Stimulated activated CD4-positive, alpha-beta T cell treated with anti-CD3 and anti-CD28 coated beads, Interleukin-4, amount 100 ng/mL, for 48 hours (primary cell): ENCODE results near the gene SECISBP2L.
"Not testable (repeated sequence)": the region's sequence is repeated elsewhere in the genome, so short reads cannot be mapped to it uniquely, and the experiment has no call there.

ENCODE experiments used
- DNase-seq, 2 donors: peaks; one replicate each; pipeline ENCODE4 v3.0.0-alpha.2; 2020; ENCODE audit warnings: low read depth in 2 of 2

The SECISBP2L gene

DNA sequence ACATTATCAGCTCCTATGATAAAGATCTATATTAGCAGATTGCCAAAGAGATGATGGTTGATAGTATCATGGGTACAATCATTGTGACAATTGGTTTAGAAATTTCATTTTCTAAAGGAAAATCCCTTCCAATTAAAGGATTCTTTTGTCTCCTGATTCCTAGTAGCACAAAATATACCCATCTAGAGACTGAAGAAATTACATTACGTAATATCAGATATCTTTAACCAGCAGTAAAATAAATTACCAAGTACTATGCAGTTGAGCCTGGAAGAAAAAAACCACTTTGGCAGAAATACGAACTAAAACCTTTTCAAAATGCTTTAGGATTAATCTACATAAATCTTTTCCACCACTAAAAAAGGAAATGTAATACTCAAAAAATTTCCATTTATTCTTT lies 46.9 kb downstream of the SECISBP2L start:
- no peak for DNase-seq

DNA sequence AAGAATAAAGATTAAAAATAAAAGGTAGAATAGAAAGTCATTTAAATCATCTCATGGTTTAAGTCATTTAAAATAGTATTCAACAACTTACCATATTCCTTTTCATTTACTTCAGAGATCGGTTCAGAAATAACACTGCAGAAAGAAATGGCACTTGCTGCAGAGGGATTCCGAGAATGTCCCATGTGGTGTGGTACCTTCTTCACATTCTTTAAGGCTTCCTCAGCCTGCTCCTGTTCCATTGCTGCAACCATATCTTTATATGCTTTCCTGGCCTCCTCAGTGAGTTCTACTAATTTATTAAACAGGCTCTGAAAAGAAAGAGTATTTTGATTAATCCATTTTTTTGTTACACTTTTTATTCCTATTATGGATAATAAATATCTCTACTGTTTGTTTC lies 50.0 kb downstream of the SECISBP2L start:
- DNase-seq, result no peak

DNA sequence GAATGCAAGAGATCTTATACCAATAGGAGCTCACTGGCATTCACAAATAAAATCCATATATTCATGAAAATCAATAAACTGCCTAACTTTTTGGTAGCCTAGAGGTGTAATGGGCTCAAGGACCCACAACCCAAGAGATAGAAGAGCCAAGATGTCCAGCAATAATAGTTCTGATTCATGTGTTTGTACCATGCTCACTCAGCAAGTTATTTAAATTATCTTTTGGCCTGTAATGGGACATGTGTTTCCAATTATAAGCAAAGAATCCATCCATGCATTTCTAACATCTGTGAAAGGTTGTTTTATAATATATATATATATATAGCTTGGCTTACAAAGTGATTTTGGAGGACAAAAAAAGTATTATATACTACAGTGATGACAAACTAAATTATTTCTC lies 52.9 kb downstream of the SECISBP2L start:
- no peak for DNase-seq

DNA sequence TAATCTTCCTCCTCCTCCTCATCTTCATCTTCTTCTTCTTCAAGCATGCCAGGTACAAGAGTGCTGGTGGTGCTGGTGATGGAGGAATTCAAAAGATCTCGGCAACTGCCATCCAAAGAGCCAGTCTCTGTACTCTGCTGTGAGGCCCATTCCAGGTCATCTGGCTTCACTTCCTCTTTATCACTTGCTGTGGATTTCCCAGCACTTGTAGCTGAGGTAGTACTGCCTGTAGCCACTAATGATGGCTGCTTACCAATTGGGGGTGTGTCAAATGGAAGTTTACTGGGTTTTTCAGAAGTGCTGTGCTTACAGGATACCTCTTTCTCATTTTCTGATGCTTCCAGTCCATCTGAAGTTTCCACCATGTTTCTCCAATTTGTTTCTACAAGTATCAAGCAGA lies 53.7 kb downstream of the SECISBP2L start:
- no peak for DNase-seq

DNA sequence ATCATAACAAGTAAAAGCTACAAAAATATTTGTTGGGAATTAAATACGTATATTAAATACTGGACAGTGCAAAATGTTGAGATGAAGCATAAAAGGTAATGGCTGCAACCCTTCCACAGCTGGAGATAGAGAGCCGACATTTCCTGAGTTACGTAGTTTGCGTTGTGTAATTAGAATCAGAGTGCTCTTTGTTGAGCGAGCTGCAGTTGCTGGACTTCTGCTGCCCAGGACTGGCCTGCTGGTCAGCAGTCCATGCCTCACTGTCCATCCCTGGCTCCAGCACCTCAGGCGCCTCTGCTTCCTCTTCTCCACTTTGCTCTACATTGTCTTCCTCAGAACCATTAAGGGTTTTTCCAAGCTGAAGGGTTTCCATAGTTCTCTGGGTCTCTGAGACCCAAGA lies 54.1 kb downstream of the SECISBP2L start:
- no peak for DNase-seq

DNA sequence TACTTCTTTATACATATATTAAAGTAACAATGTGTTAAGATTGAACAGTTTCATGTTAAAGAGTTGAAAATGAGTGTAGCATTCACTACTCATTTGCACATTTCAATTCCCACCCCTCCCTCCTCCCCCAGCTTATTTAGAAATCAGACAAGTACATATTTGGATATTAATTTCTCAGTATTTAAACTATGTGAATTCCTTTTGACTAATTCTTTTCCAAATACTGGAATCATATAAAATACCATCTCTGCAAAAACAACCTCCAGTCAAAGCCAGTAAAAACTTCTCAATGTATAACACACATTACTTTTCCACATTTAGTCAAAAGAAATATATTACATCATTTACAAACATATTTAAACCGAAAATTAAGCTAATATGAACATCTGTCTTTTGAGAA lies 57.1 kb downstream of the SECISBP2L start:
- no peak for DNase-seq

DNA sequence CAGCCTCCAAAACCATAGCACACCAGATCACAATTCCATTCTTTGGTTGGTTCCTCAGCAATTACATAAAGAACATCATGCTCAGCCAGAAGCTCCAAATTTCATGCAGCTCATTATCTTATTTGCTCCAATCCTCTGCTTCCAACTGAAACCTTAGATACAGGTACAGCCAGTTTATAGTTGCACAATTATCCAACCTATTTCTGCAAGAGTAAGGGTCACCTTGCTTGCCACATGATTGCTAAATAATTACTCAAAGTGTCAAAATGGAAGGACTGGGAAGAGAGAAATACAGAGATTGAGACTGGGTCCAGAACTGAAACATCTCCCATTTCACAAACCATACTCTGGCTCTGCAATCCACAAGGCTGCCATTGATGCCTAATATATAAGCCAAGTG lies 59.1 kb downstream of the SECISBP2L start:
- DNase-seq, result no peak

DNA sequence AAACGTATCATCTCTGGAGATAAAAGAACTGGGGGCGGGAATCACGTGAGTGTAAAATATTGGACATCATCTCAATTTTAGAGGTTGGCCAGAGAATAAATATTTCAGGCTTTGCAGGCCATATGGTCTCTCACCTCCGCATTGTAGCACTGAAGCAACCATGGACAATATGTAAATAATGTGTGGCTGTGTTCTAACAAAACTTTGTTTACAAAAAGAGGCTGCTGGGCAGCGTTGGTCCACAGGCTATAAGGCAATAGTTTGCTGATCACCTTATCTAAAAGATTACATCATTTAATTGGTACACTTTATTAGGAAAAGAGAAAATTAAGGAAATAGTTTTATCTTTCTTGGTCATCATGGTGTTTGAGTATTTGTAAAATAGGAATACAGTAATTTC lies 60.0 kb downstream of the SECISBP2L start:
- no peak for DNase-seq

DNA sequence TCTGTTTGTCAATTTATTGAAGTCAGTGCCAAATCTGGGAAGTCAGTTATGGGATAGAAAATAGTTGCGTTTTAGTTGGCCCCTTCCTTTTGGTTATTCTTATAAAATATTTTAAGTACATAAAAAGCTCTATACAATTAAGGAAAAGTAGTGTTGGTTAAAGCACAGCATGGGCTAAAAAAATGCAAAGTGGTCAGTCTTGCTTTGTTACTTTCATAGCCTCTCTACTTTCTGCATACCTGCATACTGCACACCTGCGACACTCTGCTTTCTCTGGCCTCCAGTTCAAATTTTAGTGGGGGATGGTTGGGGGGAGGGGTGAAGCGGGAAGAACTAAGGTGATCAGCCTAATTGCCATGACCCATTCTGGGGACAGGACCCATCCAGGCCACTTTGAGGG lies 60.7 kb downstream of the SECISBP2L start:
- DNase-seq, result no peak

DNA sequence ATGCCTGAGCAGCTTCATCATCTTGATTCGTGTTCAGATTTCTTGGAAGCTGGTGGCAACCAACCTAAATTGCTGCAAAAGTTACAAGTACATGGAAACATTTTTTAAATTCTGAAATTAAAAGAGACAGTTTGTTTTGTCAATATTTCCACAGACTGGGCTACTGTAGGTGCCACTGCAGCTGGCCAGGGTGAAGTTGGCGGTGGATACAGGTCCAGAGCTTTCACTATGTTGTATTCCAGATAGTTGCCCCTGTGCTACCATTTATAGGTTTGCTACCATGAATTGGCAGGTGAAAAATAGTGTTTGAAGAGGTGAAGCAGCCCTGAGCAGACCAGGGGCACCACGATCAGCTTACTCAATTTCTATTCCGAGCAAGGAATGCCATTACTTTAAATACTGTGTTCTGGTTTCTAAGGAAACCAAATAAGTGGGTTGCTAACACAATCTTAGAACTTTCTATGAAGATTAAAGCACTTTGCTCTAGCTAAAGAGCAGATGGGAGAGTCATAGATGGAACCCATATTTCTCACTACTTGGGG lies 61.4 kb downstream of the SECISBP2L start:
- no peak for DNase-seq

DNA sequence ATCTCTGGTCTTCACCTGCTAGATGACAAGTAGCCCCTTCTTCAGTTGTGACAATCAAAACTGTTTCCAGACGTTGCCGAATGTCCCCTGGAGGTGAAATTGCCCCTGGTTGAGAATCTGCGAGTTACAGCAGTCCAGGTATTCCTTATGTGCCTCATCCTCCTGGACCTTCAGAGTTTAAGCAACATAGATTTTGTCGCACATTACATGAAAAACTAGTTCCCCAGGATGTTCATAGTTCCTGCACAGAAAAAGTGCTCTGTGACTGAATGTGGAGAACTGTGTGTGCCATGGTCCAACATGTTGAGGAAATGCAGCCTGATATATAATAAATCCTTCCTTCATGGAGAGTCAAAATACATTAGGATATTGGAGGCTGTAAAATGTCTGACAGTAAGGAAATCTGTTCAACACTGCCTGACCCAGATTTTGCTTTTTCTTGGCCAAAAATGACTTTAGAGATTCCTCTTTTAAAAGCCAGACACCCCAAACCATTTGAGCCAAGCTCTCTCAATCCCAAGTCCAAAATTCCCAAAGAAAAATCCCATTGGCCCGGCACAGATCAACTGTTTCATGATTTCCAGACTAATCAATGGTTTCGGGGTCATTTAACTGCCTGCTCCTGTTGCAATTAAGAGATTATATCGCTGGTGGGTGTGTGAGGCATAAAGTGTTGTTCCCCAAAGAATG lies 62.1 kb downstream of the SECISBP2L start:
- no peak for DNase-seq

DNA sequence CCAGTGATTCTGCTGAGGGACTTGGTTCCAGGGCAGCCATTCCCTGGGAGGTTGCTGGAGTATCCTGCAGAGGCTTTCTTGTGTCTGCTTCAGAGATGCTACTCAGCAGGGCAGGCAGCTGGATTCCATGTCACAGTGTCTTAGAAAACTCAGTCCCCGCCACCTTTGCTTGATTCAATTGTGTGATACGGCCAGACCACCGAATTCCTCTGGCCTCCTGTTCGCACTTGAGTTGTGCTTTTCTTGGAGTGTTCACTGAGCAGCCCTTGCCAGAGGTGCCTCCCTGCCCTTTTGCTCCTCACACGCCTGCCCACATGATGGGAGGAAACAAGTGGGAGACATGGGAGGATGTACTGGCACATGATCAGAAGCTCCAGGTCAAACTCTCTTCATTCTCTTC lies 62.9 kb downstream of the SECISBP2L start:
- no peak for DNase-seq

DNA sequence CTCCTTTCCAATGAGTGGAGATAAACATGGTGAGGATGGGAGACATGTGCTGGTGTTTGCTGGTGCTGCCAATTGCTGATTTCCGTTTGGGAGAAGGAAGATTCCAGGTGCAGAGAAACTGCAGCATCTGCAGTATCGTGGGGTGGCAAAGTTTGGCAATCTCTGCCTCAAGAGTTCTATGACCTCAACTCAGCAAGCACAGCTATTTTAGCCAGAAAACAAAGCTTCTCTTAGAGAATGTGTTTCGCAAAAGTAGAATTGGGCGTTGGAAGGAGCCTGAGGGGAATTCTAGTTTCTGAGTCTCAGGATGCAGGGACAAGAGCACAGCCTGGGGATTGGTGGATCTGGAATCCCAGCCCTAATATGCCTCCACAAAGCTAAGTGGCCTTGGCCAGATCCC lies 64.3 kb downstream of the SECISBP2L start:
- DNase-seq, result no peak

DNA sequence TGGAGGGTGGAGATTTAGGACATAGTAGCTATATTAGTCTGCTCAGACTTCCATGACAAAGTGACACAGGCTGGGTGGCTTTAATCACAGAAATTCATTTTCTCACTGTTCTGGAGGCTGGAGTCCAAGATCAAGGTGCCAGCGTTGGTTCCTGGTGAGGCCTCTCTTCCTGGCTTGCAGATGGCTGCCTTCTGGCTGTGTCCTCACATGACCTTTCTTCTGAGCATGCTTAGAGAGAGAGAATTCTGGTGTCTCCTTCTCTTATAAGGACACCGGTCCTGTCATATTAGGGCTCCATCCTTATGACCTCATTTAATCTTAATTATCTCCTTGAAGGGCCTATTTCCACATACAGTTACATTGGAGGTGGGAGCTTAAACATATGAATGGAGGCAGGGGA lies 67.6 kb downstream of the SECISBP2L start:
- DNase-seq, result no peak

DNA sequence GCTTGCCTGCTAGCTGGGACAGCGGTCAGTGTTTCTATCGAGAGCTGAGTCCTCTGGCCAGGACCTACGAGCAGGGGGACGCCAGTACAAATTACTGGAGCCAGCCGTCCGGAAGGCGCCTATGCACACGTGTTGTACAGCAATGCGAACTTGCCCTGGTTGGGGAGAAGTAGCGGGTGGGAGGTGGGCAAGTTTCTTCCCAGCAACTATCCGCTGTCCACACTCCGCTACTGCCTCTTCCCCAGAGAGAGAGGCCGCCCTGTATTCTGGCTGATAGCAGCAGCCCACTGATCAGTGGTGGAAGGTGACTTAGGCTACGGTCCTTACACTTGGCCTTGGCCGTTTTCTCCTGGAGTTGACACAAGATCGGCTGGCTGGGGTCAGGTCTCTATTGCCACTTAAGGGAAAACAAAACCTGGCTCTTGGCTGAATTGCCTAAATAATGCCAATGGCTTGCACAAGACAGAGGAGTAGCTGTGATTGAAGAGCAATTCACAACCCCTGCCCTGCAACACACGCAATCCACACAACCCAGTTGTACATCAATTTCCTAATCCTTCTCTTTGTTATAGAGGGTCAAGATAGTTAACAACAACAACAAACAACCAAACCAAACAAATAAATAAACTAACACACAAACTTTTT lies 69.7 kb downstream of the SECISBP2L start:
- no peak for DNase-seq

DNA sequence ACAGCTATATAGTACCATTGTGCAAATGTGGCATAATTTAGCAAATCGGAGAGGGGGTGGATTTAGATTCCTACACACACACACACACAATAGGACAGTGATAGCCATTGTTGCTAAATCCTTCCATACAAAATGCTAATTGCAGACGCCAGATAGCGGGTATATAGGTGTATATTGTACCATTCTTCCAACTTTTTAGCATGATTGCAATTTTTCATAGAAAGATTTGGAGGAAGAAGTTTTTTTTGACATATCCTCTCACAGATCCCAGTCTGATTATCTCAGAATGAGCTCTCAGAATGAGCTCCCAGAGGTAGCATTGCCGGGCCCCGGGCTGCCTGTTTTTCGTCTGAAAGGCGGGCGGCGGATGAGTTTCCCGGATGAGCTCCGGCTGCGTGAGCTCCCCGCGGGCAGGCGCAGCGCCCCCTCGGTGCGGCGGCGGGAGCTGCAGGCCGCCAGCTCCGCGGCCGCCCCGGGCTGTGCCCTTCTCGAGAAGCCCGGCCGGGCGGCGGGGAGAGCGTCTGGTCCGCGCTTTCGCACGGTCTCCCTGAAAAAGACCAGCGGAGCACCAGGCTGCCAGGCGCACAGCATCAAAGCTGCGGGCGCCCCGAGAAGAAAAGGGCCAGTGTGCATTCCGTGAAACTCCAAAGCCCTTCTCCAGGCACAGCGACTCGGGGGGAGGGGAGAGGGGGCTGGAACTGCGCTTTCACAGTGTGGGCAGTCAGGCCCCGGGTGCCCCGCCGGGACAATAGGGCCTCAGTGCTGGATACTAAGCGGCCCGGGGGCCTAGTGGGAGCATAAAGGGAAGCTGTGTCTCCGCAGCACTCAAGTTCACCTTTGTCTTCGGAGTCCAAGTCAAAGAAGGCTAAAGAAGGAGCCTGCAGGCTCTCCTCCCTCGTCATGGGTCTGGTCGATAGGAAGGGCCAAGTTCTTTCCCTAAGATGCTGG lies 70.5 kb downstream of the SECISBP2L start:
- peak; percentile 70 to 74 for DNase-seq

DNA sequence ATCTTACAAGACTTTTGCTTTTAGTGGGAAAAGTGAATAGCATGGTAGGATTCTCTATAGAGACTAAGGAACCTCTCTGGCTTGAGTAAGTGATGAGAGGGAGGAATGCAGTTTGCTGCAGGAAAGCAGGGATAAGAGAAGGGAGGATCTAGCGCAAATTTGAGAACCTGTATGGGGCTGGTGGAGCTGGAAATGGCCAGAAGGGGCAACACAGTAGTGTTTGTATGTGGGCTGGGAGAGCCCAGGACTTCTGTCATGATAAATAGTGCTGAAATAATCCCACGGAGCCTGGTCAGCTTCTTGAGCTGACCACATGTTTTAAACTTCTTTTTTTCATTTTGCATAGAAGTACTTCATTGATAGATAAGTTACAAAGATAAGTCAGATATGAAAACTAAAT lies 71.4 kb downstream of the SECISBP2L start:
- DNase-seq, result no peak

DNA sequence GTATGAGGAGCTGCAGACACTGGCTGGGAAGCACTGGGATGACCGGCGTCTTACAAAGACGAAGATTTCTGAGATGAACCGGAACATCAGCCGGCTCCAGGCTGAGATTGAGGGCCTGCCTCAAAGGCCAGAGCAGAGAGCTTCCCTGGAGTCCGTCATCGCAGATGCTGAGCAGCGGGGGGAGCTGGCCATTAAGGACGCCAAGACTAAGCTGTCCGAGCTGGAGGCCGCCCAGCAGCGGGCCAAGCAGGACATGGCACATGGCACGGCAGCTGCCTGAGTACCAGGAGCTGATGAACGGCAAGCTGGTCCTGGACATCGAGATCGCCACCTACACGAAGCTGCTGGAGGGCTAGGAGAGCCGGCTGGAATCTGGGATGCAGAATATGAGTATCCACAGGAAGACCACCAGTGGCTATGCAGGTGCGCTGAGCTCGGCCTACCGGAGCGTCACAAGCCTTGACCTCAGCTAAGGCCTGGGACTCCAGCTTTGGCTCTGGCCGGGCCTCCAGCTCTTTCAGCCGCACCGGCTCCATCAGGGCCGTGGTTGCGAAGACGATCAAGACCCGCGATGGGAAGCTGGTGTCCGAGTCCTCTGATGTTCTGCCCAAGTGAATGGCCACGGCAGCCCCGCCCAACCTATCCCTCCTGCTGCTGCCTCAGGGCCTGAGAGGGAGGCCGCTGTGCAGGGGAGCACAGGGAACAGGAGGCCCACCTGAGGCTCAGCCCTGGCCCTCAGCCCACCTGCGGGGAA lies 73.3 kb downstream of the SECISBP2L start:
- DNase-seq, result no peak

DNA sequence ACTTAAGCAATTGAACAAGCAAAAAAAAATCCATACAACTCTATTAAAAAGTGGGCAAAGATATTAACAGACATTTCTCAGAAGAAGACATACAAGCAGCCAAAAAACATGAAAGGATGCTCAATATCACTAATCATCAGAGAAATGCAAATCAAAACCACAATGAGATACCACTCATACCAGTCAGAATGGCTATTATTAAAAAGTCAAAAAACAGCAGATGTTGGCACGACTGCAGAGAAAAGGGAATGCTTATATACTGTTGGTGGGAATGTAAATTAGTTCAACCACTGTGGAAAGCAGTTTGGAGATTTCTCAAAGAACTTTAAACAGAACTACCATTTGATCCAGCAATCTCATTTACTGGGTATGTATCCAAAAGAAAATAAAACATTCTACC lies 75.3 kb downstream of the SECISBP2L start:
- DNase-seq, result not testable (repeated sequence)

DNA sequence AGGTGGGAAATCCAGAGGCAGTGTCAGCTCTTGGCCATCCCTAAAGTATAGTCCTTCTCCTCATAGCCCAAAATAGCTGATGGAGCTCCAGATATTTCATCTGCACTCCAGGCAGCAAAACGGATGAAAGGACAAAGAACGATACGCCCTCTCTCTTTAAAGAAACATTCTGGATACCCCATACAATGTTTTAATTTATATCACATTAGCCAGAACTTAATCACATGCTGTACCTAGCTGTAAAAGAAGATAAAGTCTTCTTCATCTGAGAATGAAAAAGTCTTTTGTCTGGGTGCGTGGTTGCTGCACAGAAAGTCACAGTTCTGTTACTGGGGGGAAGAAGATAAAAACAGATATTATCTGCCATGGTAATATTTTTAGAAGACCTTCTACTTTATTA lies 78.2 kb downstream of the SECISBP2L start:
- DNase-seq, result no peak

DNA sequence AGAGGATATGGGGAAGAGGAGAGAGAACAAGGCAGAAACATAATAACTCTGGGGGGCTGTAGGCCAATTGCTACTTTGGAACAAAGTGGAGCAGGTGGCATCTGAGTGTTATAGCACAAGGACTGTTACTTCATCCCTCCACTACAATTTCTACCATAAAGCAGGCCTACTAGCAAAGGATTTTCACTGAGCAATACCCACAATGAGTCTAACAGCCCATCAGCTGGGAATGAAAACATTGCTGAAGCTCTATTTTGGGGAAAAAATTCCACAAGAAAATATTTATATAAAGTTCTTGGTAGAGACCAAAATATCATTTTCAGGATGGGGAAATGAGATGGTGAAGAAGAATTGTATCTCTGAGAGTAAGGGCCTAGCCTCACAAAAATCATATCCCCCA lies 78.9 kb downstream of the SECISBP2L start:
- DNase-seq, result no peak
